ENCODE data around the gene KLHL26.
A peak's percentile ranks its signal among the peaks of the same experiment; 100 is the strongest.
"Not testable (repeated sequence)": the region's sequence is repeated elsewhere in the genome, so short reads cannot be mapped to it uniquely, and the experiment has no call there.

The KLHL26 gene

DNA sequence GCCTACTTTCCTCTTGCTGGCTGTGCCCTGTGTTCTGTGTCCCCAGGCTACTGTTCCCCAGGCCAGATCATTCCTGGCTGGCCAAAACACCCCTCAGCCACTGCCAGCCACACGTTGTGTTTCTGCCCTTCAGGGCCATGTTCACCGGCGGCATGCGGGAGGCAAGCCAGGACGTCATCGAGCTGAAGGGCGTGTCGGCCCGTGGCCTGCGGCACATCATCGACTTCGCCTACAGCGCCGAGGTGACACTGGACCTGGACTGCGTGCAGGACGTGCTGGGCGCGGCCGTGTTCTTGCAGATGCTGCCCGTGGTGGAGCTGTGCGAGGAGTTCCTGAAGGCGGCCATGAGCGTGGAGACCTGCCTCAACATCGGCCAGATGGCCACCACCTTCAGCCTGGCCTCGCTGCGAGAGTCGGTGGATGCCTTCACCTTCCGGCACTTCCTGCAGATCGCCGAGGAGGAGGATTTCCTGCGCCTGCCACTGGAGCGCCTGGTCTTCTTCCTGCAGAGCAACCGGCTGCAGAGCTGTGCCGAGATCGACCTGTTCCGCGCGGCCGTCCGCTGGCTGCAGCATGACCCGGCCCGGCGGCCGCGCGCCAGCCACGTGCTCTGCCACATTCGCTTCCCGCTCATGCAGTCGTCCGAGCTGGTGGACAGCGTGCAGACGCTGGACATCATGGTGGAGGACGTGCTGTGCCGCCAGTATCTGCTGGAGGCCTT lies 30.9 kb downstream of the KLHL26 start:
- no peak for DNase-seq

DNA sequence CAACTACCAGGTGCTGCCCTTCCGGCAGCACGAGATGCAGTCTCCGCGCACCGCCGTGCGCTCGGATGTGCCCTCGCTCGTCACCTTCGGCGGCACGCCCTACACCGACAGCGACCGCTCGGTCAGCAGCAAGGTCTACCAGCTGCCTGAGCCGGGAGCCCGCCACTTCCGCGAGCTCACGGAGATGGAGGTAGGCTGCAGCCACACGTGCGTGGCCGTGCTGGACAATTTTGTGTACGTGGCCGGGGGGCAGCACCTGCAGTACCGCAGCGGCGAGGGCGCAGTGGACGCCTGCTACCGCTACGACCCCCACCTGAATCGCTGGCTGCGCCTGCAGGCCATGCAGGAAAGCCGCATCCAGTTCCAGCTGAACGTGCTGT lies 31.4 kb downstream of the KLHL26 start:
- no peak for DNase-seq

DNA sequence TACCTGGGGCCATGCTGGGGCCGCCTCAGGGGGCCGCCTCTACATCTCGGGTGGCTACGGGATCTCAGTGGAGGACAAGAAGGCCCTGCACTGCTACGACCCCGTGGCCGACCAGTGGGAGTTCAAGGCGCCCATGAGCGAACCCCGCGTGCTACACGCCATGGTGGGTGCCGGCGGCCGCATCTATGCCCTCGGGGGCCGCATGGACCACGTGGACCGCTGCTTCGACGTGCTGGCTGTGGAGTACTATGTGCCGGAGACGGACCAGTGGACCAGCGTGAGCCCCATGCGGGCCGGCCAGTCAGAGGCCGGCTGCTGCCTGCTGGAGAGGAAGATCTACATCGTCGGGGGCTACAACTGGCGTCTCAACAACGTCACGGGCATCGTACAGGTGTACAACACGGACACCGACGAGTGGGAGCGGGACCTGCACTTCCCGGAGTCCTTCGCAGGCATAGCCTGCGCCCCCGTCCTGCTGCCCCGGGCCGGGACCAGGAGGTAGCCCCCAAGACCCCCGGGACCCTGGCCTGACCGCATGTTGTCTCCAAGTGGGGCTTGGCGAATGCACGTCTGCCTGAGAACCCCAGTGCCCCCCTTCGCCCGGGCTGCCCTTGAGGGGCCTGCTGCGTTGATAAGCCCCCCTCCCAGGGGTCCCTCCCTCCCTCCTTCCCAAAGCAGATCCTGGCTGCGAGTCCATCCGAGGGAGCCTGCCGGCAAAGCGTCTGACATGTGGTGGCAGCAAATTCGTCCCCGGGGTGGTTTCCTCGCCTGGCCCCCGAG lies 32.1 kb downstream of the KLHL26 start:
- DNase-seq = no peak

DNA sequence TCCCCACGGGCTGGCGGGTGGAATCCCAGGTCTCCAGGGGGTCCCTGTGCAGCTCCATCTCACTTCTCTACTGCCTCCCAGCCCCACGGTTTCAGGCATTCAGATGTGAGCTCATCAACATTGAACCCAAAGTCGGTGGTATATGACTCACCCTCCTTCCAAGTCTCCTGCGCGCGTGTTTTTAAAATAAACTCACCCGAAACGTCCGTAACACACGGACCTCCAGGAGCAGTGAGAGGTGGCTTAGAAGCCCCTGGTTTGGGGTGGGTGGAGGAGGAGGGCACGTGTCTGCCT lies 32.6 kb downstream of the KLHL26 start:
- no peak for DNase-seq

DNA sequence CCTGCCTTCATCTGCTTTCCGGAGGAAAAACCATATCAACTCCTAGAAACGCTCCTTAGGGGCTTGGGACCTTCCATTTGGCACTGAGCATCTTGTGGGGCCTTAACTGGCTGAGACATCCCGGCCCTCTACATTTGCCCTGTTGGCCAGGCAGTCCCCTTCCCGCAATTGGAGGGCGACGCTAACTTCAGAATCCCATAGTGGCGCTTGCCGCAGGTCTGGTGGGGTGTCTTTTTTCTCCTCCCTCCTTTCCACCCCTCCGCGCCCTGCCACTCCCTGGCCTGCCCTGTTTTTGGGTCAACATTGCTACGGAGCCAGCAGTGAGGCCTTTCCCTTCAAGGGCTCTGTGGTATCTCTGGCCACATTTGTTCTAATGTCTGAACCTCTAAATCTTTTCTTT lies 33.1 kb downstream of the KLHL26 start:
- DNase-seq = no peak

DNA sequence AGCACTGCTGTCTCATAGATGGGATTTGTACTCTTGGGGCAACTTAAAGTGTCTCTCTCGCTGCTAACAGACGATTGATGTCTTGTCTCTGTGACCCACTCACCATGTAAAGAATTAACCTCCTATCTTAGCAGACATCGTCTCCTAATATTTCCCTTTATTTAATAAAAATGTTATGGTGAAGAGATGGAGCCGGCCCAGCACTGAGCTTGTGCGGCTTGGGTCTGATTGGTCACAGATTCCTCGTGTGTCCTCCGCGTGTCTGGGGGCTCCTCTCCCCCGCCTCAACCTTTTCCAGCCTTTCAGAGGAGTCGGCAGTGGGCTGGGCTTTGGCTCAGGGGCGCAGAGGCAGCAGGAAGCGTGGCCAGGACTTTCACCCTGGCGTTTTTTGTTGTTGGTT lies 33.5 kb downstream of the KLHL26 start:
- DNase-seq = no peak

DNA sequence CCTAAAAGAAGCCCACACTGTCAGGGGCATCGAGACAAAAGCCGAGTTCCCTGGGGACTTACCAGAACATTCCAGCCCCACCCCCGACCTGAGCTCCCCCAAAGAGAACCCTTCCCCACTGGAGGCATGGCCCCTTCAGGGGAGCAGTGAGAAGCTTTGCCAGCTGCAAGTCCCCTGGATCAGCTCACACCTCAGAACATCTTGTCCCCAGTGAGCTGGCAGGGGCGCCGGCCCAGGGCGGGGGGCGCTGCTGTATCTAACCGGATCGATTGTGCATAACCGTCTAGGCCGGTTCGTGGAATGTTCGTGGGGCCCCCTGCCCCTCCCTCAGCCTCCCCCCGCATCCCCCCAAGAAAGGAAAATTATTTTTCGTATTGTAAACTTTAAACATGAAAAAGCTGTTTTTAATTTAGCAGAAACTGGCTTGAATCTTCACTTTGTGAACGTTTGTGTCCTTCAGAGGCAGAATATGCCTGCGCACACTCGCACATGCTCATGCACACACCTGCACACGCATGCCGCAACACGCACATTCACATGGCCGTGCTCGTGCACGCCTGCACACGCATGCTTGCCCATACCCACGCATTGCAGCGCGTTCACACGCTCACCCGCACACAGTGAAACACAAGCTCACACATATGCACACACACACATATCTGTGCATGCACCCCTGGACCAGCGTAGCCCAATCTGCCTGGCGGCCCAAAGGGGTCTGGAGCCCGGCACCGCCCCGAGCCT lies 34.6 kb downstream of the KLHL26 start:
- no peak for DNase-seq

DNA sequence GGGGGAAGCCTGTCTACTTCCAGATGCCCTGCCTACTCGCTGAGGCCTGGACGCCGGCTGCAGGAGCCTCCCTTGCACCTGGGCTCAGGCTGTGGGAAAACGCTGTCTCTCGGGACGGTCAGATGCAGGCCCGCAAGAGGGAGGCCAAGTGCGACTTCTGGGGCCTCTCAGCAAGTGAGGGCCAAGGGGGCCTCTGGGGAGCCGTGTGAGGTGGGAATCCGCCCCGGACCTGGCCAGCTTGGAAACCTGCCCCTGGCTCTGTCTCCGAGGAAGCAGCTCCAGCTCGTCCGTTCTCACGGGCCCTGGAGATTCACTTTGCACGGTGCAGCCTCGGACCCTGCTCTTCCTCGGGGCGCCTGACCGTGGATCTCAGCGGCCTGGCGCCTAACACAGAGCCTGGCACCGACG lies 35.2 kb downstream of the KLHL26 start:
- no peak for DNase-seq

DNA sequence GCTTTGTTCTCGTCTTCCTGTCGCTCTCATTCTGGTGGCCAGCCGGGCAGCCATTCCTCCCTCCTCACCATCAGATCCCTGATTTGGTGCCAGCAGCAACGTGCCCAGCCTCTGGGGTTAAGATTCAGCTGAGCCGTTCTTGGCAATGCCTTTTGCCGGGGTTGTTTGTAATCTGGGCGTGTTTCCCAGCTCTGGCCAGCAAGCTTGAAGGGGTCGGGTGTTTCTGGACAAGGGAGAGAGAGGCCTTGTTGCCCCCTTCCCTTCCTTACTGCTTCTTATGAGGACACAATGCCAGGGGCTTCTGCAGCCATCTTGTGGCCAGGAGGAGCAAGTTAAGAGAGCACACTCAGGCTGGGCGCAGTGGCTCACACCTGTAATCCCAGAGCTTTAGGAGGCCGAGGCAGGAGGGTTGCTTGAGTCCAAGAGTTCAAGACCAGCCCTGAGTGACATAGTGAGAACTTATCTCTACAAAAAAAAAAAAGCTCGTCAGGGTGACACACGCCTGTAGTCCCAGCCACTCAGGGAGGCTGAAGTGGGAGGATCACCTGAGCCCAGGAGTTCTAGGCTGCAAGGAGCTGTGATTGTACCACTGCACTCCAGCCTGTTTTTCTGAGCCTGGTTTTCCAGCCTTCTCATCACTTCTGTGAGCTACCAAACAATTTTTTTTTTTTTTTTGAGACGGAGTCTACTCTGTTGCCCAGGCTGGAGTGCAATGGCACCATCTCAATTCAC lies 35.9 kb downstream of the KLHL26 start:
- no peak for DNase-seq

DNA sequence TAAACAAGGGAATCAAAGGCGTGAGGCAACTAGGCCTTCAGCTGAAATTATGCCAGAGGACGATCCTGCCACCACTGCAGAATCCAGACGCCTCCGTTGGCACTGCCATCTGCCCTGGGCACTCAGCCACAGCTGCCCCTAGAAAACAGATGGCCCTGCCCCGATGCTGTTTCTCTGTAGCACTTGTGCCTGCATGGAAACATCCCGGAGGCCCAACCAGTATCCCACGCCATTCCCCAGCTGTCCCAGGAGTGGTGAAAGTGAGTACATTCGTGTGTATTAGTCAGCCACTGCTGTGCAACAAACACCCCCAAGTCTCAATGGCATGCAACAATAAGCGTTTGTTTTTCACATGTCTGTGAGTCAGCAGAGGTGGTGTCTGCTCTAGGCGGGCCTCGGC lies 37.8 kb downstream of the KLHL26 start:
- DNase-seq = no peak

DNA sequence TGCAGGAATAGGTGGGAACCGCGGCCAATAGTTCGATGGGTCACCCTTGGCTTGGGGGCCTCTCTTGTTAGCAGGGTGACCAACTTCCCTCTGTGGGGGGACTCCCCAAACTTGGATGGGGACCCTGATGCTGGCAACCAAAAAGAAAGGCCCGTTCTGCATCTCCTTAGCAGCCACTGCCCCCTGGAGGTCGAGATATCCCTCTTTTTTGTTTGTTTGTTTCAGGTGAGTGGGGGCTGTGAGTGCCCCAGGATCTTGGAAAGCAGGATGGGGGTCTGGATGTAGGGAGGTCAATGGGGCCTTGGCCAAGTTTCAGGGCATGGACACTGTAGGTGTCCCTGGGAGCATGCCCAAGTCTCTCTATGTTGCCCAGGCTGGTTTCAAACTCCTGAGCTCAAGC lies 39.0 kb downstream of the KLHL26 start:
- DNase-seq = no peak

DNA sequence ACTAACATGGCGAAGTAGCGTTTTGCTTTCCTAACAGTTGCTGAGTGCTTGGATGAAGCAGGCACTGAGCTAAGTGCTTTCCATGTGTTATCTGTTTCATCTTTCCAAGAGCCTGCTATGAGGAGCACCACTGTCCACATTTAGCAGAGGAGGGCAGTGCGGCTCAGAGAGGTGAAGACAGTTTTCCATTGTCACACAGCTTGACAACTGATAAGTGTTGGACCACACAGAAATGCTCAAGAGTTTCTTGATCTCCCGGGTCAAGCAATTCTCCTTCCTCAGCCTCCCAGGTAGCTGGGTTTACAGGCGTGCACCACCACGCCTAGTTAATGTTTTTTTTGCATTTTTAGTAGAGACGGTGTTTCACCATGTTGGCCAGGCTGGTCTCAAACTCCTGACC lies 39.9 kb downstream of the KLHL26 start:
- DNase-seq = no peak

DNA sequence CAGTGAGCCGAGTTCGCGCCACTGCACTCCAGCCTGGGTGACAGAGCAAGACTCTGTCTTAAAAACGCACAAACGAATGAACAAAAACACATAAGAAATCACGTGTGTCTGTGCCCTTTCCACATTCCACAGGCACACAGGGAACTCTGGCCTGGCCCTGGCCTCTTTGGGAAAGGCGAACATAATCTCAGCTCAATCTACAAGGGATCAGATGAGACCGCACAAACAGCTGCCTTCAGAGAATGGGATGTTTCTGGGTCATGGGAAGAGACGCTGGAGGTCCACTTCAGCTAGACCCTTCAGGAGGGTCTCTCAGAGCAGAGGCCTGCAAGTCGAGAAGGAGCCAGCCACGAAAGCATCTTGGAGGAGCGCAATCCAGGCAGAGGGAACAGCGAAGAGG lies 40.3 kb downstream of the KLHL26 start:
- no peak for DNase-seq

DNA sequence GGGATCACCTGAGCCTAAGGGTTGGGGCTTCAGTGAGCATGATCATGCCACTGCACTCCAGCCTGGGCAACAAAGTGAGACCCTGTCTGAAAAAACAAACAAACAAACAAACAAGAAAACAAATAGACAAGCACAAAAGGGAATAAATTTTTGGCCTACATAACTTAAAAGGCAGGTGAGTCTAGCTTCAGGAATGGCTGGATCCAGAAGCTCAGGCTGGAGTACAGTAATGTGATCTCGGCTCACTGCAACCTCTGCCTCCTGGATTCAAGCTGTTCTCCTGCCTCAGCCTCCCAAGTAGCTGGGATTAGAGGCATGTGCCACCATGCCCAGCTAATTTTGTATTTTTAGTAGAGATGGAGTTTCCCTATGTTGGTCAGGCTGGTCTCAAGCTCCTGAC lies 43.3 kb downstream of the KLHL26 start:
- not testable (repeated sequence) for DNase-seq

DNA sequence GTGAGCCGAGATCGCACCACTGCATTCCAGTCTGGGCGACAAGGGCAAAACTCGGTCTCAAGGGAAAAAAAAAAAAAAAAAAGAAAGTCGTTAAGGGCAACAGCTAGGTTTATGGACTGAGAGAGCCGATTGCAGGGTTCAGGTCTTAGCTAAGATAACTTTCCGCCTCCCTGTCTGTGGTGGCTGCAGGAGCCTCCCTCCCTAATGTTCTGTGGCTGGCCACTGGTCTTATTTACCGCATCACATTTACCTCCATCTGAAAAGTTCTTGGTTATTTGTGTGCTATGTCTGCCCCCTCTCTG lies 45.9 kb downstream of the KLHL26 start:
- DNase-seq = no peak

DNA sequence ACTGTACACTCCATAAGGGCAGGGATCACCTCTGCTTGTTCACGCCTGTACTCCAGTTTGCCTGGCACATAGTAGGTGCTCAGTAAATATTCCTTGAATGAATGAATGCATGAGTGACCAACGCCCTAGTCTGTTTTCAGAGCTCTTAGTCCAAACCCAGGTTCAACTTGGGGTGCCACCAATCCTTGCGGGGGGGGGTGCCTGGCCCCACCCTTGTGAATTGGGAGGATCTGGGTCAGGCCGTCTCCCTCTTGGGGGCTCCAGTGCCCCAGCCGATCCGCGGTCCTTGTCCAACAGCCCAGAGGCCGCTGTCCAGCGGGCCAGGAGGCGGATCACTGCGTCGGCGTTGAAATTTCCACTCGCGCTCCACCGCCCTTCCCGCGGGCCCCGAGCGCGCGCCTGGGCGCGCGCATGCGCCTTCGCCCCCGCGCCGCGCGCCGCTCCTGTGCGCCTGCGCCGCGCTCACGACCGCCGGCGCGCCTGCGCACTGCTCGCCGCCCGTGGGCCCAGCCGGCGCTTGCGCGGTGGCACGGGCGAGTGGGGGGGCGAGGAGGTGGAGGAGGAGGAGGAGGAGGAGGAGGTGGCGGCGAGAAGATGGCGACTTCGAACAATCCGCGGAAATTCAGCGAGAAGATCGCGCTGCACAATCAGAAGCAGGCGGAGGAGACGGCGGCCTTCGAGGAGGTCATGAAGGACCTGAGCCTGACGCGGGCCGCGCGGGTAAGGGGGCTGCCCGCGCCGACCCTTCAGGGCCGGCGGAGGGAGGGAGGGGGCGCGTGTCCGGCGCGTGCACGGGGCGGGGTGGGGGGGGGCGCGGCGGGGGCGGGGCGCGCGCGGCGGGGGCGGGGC lies 46.5 kb downstream of the KLHL26 start, which contains the start of gene CRTC1:
Gene CRTC1, plus strand, starts transcription at position 572 of the 849 bp plus-strand sequence. Its CDS starts 23 bp downstream, at position 595.
- DNase-seq = peak; percentile 86

DNA sequence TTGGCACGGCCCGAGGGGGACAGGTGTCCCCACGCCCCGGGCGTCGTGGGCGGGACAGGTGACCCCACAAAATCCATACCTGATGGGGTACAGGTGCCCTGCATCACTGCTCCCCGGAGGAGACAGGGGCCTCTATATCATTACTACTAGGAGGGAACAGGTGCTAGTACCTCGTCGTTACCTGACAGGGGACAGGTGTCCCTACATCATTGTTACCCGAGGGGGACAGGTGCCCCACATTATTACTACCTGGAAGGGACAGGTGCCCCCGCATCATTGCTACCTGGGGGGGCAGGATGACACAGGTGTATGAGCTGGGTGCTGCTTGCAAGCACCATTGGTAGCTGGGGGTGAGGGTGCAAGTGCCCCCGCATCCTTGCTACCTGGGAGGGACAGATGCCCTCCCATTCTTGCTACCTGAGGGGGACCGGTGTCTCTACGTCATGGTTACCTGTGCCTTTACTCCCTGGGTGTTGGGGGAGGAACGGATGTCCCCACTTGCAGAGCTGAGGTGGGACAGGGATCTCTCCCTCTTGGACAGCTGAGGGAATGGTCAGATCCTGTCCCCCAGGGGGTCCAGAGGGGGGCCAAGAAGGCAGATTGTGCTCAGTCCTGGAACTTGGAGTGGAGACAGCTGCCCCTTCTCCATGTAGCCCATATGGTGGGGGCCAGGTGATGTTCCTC lies 47.3 kb downstream of the KLHL26 start:
- no peak for DNase-seq

DNA sequence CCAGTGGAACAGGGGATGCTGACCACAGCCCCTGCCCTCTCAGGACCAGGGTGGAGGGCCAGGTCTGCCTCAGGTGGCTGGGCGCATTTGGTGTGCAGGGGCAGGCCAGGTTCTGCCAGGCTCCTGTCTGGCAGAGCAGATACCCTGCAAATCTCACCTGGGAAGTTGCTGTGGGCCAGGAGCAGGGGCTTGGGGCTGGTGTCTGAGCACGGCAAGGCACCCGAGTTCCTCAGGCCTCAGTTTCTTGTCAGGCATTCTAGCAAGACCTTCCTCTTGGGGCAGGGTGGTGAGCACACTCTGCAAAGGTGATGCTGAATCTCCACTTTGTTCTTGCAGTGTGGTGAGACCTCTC lies 47.8 kb downstream of the KLHL26 start:
- no peak for DNase-seq

DNA sequence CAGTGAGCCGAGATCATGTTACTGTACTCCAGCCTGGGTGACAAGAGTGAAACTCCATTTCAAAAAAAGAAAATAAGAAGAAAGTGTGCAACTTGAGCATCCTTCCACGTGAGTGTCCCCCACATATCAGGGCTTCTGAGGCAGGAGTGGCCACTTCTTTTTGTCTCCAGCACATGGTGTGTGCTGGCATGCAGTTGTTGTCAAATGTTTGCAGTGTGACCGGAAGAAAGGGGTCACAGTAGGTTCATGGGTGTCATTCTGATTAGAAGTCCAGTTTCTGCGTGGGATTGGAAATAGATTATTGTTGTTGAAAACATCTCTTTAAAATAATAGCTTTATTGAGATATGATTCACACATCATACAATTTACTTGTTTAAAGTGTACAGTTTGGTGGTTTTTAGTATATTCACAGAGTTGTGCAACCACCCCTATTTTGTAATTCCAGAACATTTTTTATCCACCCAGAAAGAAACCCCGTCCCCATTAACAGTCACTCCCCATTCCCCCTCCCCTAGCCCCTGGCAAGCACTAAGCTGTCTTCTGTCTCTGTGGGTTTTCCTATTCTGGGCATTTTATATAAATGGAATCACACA lies 48.9 kb downstream of the KLHL26 start:
- no peak for DNase-seq

DNA sequence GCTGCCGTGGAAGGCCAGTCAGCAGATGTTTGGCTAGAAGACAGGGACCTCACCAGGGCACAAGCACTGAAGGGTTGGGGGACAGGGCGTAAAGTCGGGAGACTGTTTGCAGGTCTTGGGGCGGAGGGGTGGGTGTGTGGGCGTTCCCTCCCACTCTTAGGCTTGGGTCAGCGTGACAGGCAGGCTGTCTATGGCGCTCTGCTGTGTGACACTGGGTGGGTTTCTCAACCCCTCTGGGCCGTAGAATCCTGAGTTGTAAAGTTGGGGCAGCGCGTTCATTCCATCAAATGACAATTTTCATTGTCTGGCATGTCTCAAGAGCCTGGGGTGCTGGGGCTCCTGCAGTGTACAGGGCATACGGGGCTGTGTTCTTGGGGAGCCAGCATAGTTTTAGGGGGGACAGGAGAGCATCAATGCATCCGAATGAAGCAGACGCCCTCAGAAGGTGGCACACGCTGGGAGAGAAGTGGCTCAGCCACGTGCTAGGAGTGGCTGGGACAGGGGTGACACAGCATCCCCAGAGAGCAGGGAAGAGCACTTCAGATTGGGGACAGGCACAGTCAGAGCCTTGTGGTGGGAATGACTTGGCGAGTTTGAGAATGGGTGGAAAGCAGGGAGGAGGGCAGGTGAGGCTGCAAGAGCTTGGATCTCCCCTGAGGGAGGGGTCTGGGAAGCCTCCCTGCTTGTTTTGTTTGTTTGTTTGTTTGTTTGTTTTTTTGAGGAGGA lies 51.1 kb downstream of the KLHL26 start:
- DNase-seq = no peak

DNA sequence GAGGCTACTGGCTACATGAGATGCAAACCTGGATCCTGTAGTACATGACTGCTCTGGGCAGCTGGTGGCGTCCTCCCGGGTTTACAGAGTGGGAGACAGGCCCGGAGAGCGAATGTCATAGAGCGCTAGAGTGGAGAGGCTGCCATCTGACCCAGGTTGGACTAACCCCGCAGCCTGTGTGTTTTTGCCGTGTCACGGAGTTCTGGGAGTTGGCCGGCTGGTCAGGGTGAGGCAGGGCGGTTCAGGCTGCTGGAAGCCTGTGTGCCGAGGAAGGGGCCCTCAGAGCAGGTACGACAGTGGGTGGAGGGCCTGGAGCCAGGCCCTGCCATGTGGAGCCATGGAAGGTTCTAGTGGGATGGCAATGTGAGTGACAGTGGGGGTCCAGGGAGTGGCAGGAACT lies 59.2 kb downstream of the KLHL26 start:
- DNase-seq = no peak
